ENCODE results near the gene TSPYL4.

- TF ChIP-seq JUN (CRISPR knock-in tag; IDR thresholded peaks at IDR 0.05) (no peak), MXD4 (CRISPR knock-in tag; IDR thresholded peaks at IDR 0.05; ENCODE audit: borderline replicate concordance) (no peak), CREB1 (CRISPR knock-in tag; IDR thresholded peaks at IDR 0.05) (no peak), ZNF281 (CRISPR knock-in tag; IDR thresholded peaks at IDR 0.05) (no peak), SP1 (CRISPR knock-in tag; conservative IDR thresholded peaks at IDR 0.05) (no peak), PRRX2 (CRISPR knock-in tag; IDR thresholded peaks at IDR 0.05) (no peak)
- TF ChIP-seq, protein P1, sequence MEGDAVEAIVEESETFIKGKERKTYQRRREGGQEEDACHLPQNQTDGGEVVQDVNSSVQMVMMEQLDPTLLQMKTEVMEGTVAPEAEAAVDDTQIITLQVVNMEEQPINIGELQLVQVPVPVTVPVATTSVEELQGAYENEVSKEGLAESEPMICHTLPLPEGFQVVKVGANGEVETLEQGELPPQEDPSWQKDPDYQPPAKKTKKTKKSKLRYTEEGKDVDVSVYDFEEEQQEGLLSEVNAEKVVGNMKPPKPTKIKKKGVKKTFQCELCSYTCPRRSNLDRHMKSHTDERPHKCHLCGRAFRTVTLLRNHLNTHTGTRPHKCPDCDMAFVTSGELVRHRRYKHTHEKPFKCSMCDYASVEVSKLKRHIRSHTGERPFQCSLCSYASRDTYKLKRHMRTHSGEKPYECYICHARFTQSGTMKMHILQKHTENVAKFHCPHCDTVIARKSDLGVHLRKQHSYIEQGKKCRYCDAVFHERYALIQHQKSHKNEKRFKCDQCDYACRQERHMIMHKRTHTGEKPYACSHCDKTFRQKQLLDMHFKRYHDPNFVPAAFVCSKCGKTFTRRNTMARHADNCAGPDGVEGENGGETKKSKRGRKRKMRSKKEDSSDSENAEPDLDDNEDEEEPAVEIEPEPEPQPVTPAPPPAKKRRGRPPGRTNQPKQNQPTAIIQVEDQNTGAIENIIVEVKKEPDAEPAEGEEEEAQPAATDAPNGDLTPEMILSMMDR (IDR thresholded peaks at IDR 0.05) = no peak
- TF ChIP-seq, protein P2, sequence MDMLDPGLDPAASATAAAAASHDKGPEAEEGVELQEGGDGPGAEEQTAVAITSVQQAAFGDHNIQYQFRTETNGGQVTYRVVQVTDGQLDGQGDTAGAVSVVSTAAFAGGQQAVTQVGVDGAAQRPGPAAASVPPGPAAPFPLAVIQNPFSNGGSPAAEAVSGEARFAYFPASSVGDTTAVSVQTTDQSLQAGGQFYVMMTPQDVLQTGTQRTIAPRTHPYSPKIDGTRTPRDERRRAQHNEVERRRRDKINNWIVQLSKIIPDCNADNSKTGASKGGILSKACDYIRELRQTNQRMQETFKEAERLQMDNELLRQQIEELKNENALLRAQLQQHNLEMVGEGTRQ (CRISPR knock-in tag; IDR thresholded peaks at IDR 0.05) = no peak
Measured at GRCh38 chr6:116246089-116246488, 7.8 kb downstream of the TSPYL4 start.
